ENCODE measurements around the gene GLIS2.

Gene GLIS2

DNA sequence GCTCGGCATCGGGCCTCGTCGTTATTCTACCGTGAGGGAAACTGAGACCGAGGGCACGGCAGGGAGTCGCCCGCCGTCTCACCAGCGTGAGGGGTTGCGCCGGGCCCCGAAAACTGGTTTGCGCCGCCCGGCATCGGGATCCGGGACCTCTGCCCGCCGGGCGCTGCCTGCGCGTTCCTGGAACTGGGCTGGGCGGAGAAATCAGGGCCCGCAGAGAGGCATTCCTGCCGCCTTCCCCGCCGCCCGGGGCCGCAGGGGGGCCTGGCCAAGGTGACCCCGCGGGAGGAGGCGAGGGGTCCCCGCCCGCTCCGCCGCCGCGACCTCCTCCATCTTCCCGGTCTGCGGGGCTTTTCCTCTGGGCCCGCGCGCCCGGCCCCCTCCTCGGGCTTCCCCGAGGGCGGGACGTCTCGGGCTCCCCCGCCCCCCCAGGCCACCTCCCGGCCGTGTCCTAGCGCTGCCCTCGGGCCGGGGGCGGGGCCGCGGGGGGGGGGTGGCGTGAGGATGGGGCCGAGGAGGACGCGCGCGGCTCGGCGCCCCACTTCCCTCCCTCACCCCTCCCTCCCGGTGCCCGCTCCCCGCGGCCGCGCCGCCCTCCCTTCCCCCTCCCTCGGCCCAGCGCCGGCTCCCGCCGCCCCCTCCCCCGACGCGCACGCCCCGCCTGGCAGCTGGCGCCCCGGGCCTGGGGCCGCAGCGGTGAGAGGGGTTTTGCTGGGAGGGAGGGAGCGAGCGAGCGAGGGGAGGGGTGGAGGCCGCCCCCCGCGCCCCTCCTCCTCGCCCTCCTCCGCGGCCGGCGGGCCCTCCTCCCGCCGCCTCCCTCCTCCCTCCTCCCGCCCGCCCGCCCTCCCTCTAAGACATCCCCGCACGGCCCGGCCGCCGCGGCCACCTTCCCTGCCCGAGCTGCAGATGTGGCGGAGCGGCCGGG is at the start of gene GLIS2:
Gene GLIS2 (plus strand): TSS at position 882 of the 922 bp plus-strand sequence. CDS start 16,214 bp downstream, outside the sequence.
- peak; percentile 51 for DNase-seq

DNA sequence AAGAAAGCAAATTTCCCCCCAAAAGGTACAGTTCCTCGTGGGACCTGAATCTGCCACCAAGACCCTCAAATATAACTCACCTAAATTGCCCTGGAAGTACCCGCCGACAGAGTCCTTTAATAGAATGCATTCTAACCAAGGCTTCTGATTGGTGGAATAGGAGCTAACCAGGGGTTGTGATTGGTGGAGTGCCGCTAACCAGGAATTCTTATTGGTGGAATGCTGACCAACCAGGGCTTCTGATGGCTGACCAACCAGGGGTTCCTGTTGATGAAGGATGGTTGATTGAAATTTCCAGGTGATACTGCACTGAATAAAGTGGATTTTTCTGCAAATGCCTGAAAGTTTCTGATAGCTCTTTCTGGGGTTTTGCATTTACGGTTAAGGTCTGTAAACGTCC is 49.5 kb upstream of the GLIS2 start:
- DNase-seq: no peak

DNA sequence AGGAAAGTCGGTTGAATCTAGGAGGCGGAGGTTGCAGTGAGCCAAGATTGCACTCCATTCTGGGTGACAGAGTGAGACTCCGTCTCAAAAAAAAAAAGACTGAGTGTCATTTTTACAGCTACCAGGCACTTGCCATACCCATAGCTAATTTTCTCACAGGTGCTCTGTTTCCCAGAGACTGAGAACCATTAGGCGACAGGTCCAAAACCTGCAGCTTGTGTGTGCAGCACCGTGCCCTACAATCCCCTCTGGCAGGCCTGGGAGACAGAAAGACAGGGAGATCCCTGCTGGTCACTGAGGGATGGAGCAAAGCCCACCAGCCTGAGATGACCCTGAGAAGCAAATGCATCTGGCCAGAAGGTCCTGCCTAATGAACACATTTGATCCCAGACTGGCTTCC is 45.8 kb upstream of the GLIS2 start:
- DNase-seq: no peak

- DNase-seq: no peak
Observed at GRCh38 chr16:4270595-4270994, 45.3 kb upstream of the GLIS2 start.

- peak; percentile 92 for DNase-seq
Observed at GRCh38 chr16:4271176-4272113, 44.4 kb upstream of the GLIS2 start.

- peak; percentile 61 for DNase-seq
Observed at GRCh38 chr16:4272114-4272956, 43.5 kb upstream of the GLIS2 start.

DNA sequence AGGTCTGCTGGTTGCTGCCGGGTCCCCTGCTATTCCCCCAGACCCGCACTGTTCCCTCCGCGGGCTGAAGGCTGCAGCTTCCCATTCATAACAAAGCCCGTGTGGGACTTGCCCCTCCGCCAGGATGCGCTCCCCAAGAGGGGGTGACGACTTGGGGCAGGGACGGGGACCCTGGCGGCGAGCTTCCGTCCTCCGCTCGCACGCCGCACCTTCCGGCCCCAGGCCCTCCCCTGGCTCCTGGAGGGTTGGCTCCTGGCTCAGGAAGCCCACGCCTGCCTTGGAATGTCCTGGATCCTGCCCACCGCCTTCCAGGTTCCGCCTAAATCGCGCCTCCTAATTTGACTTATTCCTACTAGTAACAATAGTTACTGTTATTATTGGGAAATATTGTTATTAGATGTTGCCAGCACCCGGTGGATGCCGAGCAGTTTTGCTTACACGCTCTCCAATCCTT is 42.0 kb upstream of the GLIS2 start:
- peak; percentile 69 for DNase-seq

DNA sequence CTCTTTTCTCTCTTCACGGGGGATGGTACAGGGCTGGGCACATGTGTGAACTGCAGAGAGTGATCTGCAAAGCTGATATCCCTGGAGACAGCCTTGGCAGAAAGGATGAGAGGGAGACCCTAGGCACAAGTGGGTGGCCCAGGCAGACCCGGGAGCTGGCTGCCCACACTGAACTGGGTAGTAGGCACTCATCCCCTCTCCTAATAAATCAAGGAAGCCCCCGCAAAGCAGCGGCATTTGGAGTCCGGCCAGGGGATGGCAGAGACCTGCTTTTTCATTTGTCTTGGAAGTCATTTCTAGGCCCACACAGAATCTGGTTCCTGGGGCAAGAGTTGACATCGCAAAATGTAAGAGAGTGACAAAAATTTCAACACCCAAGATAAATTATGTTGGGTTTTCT is 40.0 kb upstream of the GLIS2 start:
- no peak for DNase-seq

GRCh38 chr16:4277987-4278513 is 37.8 kb upstream of the GLIS2 start:
- DNase-seq: no peak

GRCh38 chr16:4280625-4281024 is 35.2 kb upstream of the GLIS2 start:
- no peak for DNase-seq

DNA sequence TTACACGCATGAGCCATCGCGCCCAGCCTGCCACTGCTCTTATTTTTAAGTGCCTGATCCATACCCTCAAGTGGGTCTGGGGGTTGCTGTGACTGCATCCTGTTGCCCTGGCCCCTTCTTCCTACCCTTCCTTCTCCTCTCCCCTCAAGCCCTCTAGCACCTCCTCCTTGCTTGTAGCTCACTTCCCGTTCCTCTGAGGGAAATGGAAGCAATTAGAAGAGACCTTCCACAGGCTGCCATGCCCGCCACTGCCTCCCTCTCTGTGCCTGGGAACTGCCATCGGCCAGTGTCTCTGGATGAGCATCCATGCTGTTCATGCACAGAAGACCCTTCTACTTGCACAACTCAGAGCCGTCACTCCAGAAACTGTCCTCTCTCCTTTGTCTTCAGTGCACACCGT is 32.4 kb upstream of the GLIS2 start:
- no peak for DNase-seq

DNA sequence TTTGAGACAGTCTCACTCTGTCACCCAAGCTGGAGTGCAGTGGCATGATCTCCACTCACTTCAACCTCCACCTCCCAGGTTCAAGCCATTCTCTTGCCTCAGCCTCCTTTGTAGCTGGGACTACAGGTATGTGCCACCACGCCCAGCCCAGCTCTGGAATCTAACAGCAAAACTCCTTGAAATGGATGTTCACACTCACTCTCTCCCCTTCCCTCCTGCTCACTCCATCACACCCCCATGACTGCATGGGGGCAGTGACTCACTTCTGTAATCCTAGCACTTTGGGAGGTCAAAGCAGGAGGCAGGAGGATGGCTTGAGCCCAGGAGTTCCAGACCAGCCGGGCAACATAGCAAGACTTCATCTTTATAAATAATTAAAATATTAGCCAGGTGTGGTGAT is 31.9 kb upstream of the GLIS2 start:
- no peak for DNase-seq

- no peak for DNase-seq
Observed at GRCh38 chr16:4285167-4285566, 30.7 kb upstream of the GLIS2 start.

- DNase-seq: peak; percentile 89
Observed at GRCh38 chr16:4288148-4288921, 27.5 kb upstream of the GLIS2 start.

DNA sequence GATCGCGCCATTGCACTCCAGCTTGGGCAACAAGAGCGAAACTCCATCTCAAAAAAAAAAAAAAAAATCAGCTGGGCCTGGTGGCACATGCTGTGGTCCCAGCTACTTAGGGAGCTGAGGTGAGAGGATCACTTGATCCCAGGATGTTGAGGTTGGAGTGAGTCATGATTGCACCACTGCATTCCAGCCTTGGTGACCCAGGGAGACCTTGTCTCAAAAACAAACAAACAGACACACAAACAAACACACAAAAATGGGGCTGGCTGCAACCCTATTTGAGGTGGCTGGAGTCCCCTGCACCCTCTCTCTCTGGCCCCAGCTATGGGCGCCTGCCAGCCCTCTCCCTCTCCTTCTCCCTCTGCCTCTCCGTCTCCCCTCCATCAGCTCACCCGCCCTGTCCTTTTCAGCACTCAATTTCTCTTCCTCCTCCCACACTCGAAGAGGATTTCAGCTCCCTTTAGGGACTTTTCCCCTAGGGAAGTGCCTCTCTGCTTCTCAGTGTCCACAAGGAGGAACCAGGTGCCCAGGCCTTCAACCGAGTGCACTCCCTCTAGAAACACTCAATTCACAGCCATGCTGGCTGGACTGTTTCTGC is 25.5 kb upstream of the GLIS2 start:
- no peak for DNase-seq

DNA sequence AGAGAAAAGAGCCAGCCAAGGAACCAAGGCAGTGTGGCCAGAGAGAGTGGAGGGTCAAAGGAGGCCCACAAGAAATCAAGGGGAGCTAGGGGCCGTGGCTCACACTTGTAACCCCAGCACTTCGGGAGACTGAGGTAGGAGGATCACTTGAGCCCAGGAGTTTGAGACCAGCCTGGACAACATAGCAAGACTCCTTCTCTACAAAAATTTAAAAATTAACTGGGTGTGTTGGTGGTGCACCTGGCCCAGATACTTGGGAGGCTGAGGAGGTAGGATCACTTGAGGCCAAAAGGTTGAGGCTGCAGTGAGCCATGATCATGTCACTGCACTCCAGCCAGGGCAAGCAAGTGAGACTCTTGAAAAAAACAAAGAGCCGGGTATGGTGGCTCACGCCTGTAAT is 24.2 kb upstream of the GLIS2 start:
- DNase-seq: no peak

DNA sequence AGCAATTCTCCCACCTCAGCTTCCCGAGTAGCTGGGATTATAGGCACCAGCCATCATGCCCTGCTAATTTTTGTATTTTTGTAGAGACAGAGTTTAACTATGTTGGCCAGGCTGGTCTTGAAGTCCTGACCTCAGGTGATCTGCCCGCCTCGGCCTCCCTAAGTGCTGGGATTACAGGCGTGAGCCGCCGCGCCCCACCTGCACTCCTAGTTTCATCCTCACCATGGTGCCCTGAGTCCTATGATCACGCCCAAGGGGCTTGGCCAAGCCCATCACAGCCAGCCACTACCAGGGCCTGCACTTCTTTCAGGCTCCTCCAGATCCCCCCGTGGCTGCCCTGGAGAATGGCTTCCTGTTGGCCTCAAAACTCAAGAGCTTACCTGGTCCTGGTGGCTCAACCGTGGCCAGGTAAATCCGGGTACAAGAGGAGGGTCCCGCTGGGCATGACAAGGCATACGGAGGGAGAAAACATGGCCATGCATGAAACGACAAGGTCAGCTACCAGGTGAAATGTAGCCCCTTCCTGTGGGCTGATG is 22.6 kb upstream of the GLIS2 start:
- no peak for DNase-seq

DNA sequence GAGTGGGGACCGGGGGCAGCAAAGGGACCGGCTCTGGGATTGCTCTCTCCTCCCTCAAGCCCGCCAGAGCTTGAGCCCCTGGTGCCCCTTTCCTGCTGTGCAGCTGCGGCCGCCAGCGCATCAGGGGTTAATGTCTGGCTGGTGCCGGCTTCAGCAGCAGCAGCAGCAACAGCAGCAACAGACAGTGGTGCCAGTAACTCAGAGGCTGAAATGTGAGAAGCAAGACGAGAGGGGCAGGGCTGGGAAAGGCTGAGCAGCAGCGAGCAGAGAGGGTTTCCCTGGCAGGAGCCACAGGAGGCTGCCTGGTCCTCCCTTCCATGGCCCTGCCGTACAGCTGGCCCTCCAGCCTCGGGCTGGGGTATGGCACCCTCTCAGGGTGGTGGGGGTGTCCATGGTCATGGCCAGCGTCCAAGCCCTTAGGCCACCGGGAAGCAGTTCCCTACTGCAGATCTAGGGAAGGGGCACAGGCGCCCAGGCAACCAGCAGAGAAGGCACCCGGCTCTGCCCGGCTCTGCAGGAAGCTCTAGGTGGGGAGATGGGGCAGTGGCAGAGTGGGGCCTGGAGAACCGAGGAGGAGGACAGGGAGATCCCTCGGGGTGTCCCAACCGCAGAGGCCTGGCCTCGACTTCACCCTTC is 21.9 kb upstream of the GLIS2 start:
- DNase-seq: no peak

DNA sequence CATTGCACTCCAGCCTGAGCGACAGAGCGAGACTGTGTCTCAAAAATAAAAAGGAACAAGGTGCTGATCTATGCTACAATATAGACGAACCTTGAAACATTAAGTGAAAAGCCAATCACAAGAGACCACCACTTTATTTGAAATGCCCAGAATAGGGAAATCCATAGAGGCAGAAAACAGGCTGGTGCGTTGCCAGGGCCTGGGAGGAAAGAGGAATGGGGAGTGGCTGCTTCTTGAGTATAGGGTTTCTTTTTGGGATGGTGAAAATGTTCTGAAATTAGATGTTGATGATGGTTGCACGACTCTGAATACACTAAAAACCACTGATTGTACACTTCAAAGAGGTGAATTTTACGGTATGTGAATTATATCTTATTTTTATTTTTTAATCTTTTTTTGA is 20.3 kb upstream of the GLIS2 start:
- DNase-seq: no peak

- DNase-seq: no peak
Observed at GRCh38 chr16:4297480-4297879, 18.4 kb upstream of the GLIS2 start.
